ENCODE data around the gene MRFAP1. TPM values are rescaled to one million over a fixed set of nuclear protein-coding genes. Genes with fewer than 3 reads are reported as not detected.

The MRFAP1 gene
- total and polyA plus RNA-seq, 8 donors, result 256 to 399 (median 370) TPM

DNA sequence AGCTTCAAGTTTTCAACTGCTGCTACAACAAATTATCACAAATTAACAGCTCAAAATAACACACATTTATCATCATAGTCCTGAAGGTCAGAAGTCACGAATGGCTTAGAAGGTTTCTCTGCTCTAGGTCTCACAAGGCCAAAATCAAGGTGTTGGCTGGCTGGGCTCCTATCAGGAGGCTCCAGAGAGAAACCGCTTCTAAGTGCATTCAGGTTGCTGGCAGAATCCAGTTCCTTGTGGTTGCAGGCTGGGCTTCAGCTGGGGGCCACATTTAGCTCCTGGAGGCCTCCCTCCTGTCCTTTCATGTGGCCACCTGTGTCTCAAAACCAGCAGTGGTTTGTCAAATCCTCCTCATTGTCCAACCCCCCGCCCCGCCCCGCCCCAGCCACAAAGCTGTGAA is 15.4 kb downstream of the MRFAP1 start:
- H3K4me3 ChIP-seq, result no peak overlapping the region
- no peaks in the 10 kb centered on the region for H3K9me3 ChIP-seq
- H3K4me1 ChIP-seq, result peaks cover 0 to 10% of the 10 kb centered on the region in 2 donors
- DNase-seq (peak in 1 of 4 donors; percentile 5), ATAC-seq (no peak)
- peaks cover 7 to 33% of the 10 kb centered on the region in 2 donors for H3K27me3 ChIP-seq
- TF ChIP-seq, protein P1, sequence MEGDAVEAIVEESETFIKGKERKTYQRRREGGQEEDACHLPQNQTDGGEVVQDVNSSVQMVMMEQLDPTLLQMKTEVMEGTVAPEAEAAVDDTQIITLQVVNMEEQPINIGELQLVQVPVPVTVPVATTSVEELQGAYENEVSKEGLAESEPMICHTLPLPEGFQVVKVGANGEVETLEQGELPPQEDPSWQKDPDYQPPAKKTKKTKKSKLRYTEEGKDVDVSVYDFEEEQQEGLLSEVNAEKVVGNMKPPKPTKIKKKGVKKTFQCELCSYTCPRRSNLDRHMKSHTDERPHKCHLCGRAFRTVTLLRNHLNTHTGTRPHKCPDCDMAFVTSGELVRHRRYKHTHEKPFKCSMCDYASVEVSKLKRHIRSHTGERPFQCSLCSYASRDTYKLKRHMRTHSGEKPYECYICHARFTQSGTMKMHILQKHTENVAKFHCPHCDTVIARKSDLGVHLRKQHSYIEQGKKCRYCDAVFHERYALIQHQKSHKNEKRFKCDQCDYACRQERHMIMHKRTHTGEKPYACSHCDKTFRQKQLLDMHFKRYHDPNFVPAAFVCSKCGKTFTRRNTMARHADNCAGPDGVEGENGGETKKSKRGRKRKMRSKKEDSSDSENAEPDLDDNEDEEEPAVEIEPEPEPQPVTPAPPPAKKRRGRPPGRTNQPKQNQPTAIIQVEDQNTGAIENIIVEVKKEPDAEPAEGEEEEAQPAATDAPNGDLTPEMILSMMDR (IDR thresholded peaks at IDR 0.05), result no peak
- no peaks in the 10 kb centered on the region for H3K36me3 ChIP-seq
- intact Hi-C loops (cut with DNase I), result no loop called here
- no peak overlapping the region for H3K27ac ChIP-seq

DNA sequence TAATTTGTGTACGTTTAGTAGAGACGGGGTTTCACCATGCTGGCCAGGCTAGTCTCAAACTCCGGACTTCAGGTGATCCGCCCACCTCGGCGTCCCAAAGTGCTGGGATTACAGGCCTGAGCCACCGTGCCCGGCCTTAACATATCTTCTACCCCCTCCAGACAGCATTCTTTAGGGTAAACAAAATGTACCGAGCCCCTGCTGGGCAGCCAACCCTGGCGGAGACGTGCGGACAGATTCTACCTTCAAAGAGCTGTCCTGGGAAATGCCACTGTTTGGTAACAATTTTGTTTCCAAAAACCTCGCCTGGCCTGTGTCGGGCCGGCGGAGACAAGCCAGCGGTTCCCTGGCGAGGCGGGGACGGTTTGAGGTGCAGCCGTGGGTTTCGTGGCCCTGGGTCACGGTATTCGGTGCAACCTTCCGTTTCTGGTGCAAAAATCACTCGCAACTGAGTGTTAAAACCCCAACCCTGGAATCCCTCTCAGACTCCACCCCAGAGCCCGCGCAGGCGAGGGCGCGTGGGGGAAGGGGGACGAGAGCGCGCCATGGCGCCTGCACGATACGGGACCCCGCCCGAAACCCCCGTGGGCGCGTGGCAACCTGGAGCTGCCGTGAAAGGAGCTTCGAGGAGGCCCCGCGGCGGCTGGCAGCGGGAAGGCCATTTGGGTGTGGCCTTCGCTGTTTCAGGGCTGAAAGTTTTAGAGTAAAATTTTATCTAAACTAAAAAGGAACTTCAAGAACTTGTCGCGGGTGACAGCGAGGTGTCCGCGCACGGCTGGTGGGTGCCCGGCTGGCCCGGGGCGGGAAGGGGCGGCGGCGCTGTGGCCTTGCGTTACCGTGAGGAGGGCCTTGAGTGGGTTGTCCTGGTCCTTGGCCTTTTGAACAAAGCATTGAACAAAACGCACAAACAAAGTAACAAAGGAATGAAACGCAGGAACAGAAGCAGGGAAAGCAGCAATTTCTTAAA is 17.0 kb downstream of the MRFAP1 start:
- H3K27ac ChIP-seq, result no peak overlapping the region
- H3K9me3 ChIP-seq, result no peaks in the 10 kb centered on the region
- peaks cover 0 to 10% of the 10 kb centered on the region in 2 donors for H3K4me1 ChIP-seq
- no peak for ATAC-seq
- H3K27me3 ChIP-seq, result peaks cover 7 to 37% of the 10 kb centered on the region in 2 donors
- intact Hi-C loops (cut with DNase I), result no loop called here
- H3K36me3 ChIP-seq, result no peaks in the 10 kb centered on the region
- TF ChIP-seq, protein P1 (IDR thresholded peaks at IDR 0.05), result no peak
- peak in 2 of 4 donors; percentile 26 to 70 for DNase-seq
- no peak overlapping the region for H3K4me3 ChIP-seq

DNA sequence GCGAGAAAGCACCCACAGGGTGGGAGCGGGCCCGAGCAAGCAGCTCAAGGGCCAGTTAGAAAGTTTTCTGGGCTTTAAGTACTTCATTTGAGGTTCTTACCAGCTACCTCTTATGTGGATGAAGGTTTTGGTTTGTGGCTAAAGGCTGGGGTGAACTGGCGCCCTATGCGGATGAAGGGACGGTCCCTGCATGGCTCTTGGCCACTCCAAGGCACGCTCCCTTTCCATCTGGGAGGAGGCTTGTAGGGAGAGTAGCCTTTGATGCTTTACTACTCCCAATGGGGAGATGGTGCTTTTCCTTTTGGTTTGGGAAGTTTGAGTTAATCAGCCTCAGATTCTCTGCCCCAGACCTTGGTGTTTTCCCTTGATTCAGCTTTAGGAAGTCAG is 17.7 kb downstream of the MRFAP1 start:
- Histone ChIP-seq H3K4me3 (peak overlapping the region in 1 of 2 donors; percentile 30), H3K4me1 (peaks cover 0 to 10% of the 10 kb centered on the region in 2 donors), H3K36me3 (no peaks in the 10 kb centered on the region), H3K27me3 (peaks cover 7 to 44% of the 10 kb centered on the region in 2 donors), H3K9me3 (no peaks in the 10 kb centered on the region), H3K27ac (no peak overlapping the region)
- peak in 1 of 4 donors; percentile 13 for DNase-seq
- intact Hi-C loops (cut with DNase I), result no loop called here
- TF ChIP-seq, protein P1 (IDR thresholded peaks at IDR 0.05), result no peak
- no peak for ATAC-seq

DNA sequence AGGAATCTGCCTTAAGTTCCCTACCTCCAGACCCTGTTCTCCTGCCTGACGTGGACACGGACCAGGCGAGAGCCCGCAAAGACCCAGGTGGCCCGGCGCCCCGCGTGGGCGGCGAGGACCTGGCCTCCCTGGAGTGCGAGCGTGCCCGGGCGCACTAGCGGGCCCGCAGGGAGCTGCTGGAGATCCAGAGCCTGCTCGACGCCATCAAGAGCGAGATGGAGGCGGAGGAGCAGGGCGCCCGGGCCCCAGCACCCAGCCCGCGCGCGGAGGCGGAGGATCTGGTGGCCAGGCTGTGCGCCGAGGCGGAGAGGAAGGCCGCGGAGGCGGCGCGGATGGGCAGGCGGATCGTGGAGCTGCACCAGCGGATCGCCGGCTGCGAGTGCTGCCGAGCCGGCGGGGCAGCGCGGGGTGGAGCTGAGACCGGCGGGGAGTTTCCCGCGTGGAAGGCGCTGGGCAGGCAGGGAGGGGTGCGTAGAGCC is 18.2 kb downstream of the MRFAP1 start:
- Histone ChIP-seq H3K9me3 (no peaks in the 10 kb centered on the region), H3K27ac (peak overlapping the region in 1 of 2 donors; percentile 34), H3K36me3 (no peaks in the 10 kb centered on the region), H3K4me1 (peaks cover 0 to 11% of the 10 kb centered on the region in 2 donors), H3K4me3 (peak overlapping the region; percentile 10 to 30), H3K27me3 (peaks cover 10 to 48% of the 10 kb centered on the region in 2 donors)
- intact Hi-C loops (cut with DNase I), result no loop called here
- TF ChIP-seq, protein P1 (IDR thresholded peaks at IDR 0.05), result no peak
- DNase-seq (peak in 2 of 4 donors; percentile 46 to 87), ATAC-seq (peak; percentile 84)

DNA sequence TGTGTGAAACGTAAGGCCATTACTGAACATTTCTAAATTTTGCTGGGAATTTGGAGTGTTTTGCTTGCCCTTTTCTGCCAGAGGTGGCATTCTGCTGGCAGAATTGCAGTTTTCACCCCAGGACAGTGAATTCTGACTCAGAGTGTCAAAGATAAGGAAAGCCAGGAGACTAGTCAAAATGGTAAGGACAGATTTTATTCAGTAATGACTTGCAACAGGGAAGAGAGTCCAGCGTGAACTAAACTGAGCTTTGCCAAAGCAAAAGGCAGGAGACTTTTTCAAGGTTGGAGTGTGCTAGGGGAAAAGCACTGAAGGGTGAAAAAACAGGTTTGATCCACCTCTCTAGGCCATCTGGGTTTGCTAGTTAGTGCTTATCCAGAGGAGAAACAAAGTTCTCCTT is 19.4 kb downstream of the MRFAP1 start:
- DNase-seq (no peak), ATAC-seq (no peak)
- no peak overlapping the region for H3K27ac ChIP-seq
- H3K4me3 ChIP-seq, result no peak overlapping the region
- H3K9me3 ChIP-seq, result no peaks in the 10 kb centered on the region
- H3K27me3 ChIP-seq, result peaks cover 20 to 61% of the 10 kb centered on the region in 2 donors
- TF ChIP-seq, protein P1 (IDR thresholded peaks at IDR 0.05), result no peak
- H3K36me3 ChIP-seq, result no peaks in the 10 kb centered on the region
- H3K4me1 ChIP-seq, result peaks cover 9 to 24% of the 10 kb centered on the region in 2 donors
- intact Hi-C loops (cut with DNase I), result no loop called here
